Activated T-cell treated with anti-CD3 and anti-CD28 coated beads for 48 hours (primary cell): ENCODE results near the gene HSH2D.
"Not testable (repeated sequence)": the region's sequence is repeated elsewhere in the genome, so short reads cannot be mapped to it uniquely, and the experiment has no call there.

Source experiments
- DNase-seq: peaks from one replicate; pipeline ENCODE4 v3.0.0-alpha.2; 2020; ENCODE audit warnings: low read depth

Gene HSH2D

GRCh38 chr19:16119075-16119857, 24.2 kb upstream of the HSH2D start:
- DNase-seq, result not testable (repeated sequence)

GRCh38 chr19:16121141-16121540, 22.3 kb upstream of the HSH2D start:
- no peak for DNase-seq

- no peak for DNase-seq
These were observed 21.5 kb upstream of the HSH2D start for GRCh38 chr19:16121967-16122366.

- no peak for DNase-seq
These were observed 18.5 kb upstream of the HSH2D start for GRCh38 chr19:16124953-16125352.

- no peak for DNase-seq
These were observed 17.6 kb upstream of the HSH2D start for GRCh38 chr19:16125737-16126495.

- DNase-seq, result no peak
These were observed 16.4 kb upstream of the HSH2D start for GRCh38 chr19:16127080-16127479.

- no peak for DNase-seq
These were observed 15.6 kb upstream of the HSH2D start for GRCh38 chr19:16127776-16128371.

- DNase-seq, result no peak
These were observed 11.8 kb upstream of the HSH2D start for GRCh38 chr19:16131648-16132047.

- no peak for DNase-seq
These were observed 9.7 kb upstream of the HSH2D start for GRCh38 chr19:16133818-16134217.

GRCh38 chr19:16134510-16134909, 9.0 kb upstream of the HSH2D start:
- DNase-seq, result no peak

GRCh38 chr19:16135430-16136127, 7.9 kb upstream of the HSH2D start:
- DNase-seq, result no peak

GRCh38 chr19:16136185-16136999, 7.1 kb upstream of the HSH2D start:
- no peak for DNase-seq

GRCh38 chr19:16139752-16140151, 3.7 kb upstream of the HSH2D start:
- no peak for DNase-seq

GRCh38 chr19:16141043-16141442, 2.4 kb upstream of the HSH2D start:
- no peak for DNase-seq

GRCh38 chr19:16142032-16142580, 1.4 kb upstream of the HSH2D start:
- no peak for DNase-seq

- no peak for DNase-seq
These were observed 714 bp downstream of the HSH2D start for GRCh38 chr19:16144216-16144581.

GRCh38 chr19:16146112-16146511, 2.6 kb downstream of the HSH2D start:
- no peak for DNase-seq

GRCh38 chr19:16148443-16149229, 5.2 kb downstream of the HSH2D start:
- no peak for DNase-seq

GRCh38 chr19:16153582-16154336, 10.3 kb downstream of the HSH2D start:
- no peak for DNase-seq

GRCh38 chr19:16154557-16154956, 11.1 kb downstream of the HSH2D start:
- DNase-seq, result no peak
